ENCODE results near the gene SMIM45.

Gene SMIM45

GRCh38 chr22:41975299-41976069, 23.5 kb downstream of the SMIM45 start:
- no peak for DNase-seq (ENCODE audit: unreplicated experiment)
- no peak for TF ChIP-seq CTCF (IDR thresholded peaks at IDR 0.05; ENCODE audit: unreplicated experiment)
- intact Hi-C loops (cut with micrococcal nuclease) = no loop called here
- H3K4me3 Mint-ChIP-seq (ENCODE audit: unreplicated experiment) = peak overlapping the region; percentile 2
- H3K36me3 Mint-ChIP-seq (ENCODE audit: insufficient read depth, unreplicated experiment) = no peaks in the 10 kb centered on the region
- no peak overlapping the region for H3K27ac Mint-ChIP-seq (ENCODE audit: low read depth, unreplicated experiment)
- H3K27me3 Mint-ChIP-seq (ENCODE audit: insufficient read depth, unreplicated experiment) = peaks cover 30% of the 10 kb centered on the region
- no TSS peak for BruUV-seq (replicated peaks)
- no peaks in the 10 kb centered on the region for H3K4me1 Mint-ChIP-seq (ENCODE audit: insufficient read depth, unreplicated experiment)
- CTCF ChIA-PET = interaction anchor here (0.6 kb wide), 2 partner anchors 466 to 468 kb away, joined by 3 read pairs; no protein-coding TSS in a partner anchor
- POLR2A ChIA-PET = interaction anchor here (0.6 to 1.0 kb wide), 3 partner anchors 178 to 554 kb away, joined by 3 read pairs; no protein-coding TSS in a partner anchor
- H3K9me3 Mint-ChIP-seq (ENCODE audit: unreplicated experiment) = no peaks in the 10 kb centered on the region

GRCh38 chr22:41976070-41976901, 24.3 kb downstream of the SMIM45 start:
- BruUV-seq (replicated peaks) = no TSS peak
- Mint-ChIP-seq H3K4me1 (ENCODE audit: insufficient read depth, unreplicated experiment) (no peaks in the 10 kb centered on the region), H3K27me3 (ENCODE audit: insufficient read depth, unreplicated experiment) (peaks cover 30% of the 10 kb centered on the region), H3K27ac (ENCODE audit: low read depth, unreplicated experiment) (no peak overlapping the region), H3K36me3 (ENCODE audit: insufficient read depth, unreplicated experiment) (no peaks in the 10 kb centered on the region), H3K4me3 (ENCODE audit: unreplicated experiment) (peak overlapping the region; percentile 2), H3K9me3 (ENCODE audit: unreplicated experiment) (no peaks in the 10 kb centered on the region)
- intact Hi-C loops (cut with micrococcal nuclease) = no loop called here
- no peak for DNase-seq (ENCODE audit: unreplicated experiment)
- ChIA-PET POLR2A (interaction anchor here (0.6 kb wide), 1 partner anchor 457 kb away, joined by 3 read pairs; no protein-coding TSS in a partner anchor), CTCF (no interaction called here)
- no peak for TF ChIP-seq CTCF (IDR thresholded peaks at IDR 0.05; ENCODE audit: unreplicated experiment)

- ChIA-PET POLR2A (no interaction called here), CTCF (no interaction called here)
- no peak for DNase-seq (ENCODE audit: unreplicated experiment)
- peaks cover 30% of the 10 kb centered on the region for H3K27me3 Mint-ChIP-seq (ENCODE audit: insufficient read depth, unreplicated experiment)
- TF ChIP-seq CTCF (IDR thresholded peaks at IDR 0.05; ENCODE audit: unreplicated experiment) = no peak
- H3K9me3 Mint-ChIP-seq (ENCODE audit: unreplicated experiment) = no peaks in the 10 kb centered on the region
- no peak overlapping the region for H3K27ac Mint-ChIP-seq (ENCODE audit: low read depth, unreplicated experiment)
- intact Hi-C loops (cut with micrococcal nuclease) = no loop called here
- no TSS peak for BruUV-seq (replicated peaks)
- no peaks in the 10 kb centered on the region for H3K36me3 Mint-ChIP-seq (ENCODE audit: insufficient read depth, unreplicated experiment)
- peak overlapping the region; percentile 40 for H3K4me3 Mint-ChIP-seq (ENCODE audit: unreplicated experiment)
- H3K4me1 Mint-ChIP-seq (ENCODE audit: insufficient read depth, unreplicated experiment) = no peaks in the 10 kb centered on the region
These were observed 25.1 kb downstream of the SMIM45 start for GRCh38 chr22:41976961-41977566.

GRCh38 chr22:41978732-41979131, 26.8 kb downstream of the SMIM45 start:
- no peak overlapping the region for H3K27ac Mint-ChIP-seq (ENCODE audit: low read depth, unreplicated experiment)

More at GRCh38 chr22:41978732-41979131, 26.8 kb downstream of the SMIM45 start:
- Mint-ChIP-seq H3K4me3 (ENCODE audit: unreplicated experiment) (no peak overlapping the region), H3K27me3 (ENCODE audit: insufficient read depth, unreplicated experiment) (peaks cover 19% of the 10 kb centered on the region), H3K36me3 (ENCODE audit: insufficient read depth, unreplicated experiment) (no peaks in the 10 kb centered on the region), H3K4me1 (ENCODE audit: insufficient read depth, unreplicated experiment) (peaks cover 11% of the 10 kb centered on the region), H3K9me3 (ENCODE audit: unreplicated experiment) (no peaks in the 10 kb centered on the region)
- ChIA-PET POLR2A (no interaction called here), CTCF (interaction anchor here (1.4 kb wide), 1 partner anchor 11 kb away, joined by 7 read pairs; no protein-coding TSS in a partner anchor)
- no peak for DNase-seq (ENCODE audit: unreplicated experiment)
- intact Hi-C loops (cut with micrococcal nuclease) = no loop called here
- BruUV-seq (replicated peaks) = no TSS peak
- TF ChIP-seq CTCF (IDR thresholded peaks at IDR 0.05; ENCODE audit: unreplicated experiment) = no peak
